Epithelial cell of esophagus (primary cell): ENCODE data around the gene ZC3H8.

ENCODE experiments used
- DNase-seq: peaks from one replicate; pipeline ENCODE4 v3.0.0; 2010; ENCODE audit warnings: low read depth
- H3K4me3 ChIP-seq: 2 replicates; pipeline ENCODE4 v1.5.1; 2011; ENCODE audit warnings: mild to moderate bottlenecking, low read length, control low read depth
- TF ChIP-seq, protein P1 (sequence below): IDR thresholded peaks from 2 replicates; pipeline ENCODE4 v1.5.1; 2011; ENCODE audit warnings: low read depth, mild to moderate bottlenecking, low read length, control low read depth, inconsistent platforms; ENCODE audit not compliant: insufficient read depth; ENCODE audit errors: missing control alignments

The ZC3H8 gene

DNA sequence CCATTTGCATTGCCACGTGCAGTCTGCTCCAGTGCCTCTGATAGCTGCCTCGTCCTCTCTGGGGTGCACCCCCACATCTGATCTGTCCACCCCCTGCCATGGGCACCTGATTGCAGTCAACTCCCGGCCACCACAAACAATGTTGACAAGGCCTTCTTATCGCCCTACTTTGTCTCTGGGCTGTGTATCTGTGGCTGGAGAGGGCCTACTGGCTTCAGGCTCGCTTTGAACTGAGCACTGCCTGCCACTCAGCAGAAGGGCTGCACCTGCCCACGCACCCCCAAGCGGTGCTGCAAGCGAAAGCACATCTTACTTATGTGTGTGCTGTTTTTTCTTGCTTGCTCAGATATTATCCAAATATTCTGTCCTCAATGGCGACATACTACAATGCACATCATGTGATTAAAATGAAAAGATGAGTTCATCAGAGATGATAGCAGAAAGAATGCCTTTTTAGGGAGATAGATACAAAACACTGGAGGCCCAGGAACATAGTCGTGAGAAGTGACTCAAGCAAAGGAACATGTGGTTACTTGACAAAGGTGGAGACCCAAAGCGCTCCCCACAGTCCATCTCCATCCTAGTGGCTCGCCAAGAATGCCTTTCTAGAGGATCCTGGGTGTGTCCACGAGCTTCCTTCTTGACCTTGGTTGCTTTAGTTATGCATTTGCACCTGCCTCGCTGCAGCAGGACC, 87.9 kb downstream of the ZC3H8 start:
- peak; percentile 48 for DNase-seq
- no peak overlapping the region for H3K4me3 ChIP-seq
- TF ChIP-seq, protein P1, sequence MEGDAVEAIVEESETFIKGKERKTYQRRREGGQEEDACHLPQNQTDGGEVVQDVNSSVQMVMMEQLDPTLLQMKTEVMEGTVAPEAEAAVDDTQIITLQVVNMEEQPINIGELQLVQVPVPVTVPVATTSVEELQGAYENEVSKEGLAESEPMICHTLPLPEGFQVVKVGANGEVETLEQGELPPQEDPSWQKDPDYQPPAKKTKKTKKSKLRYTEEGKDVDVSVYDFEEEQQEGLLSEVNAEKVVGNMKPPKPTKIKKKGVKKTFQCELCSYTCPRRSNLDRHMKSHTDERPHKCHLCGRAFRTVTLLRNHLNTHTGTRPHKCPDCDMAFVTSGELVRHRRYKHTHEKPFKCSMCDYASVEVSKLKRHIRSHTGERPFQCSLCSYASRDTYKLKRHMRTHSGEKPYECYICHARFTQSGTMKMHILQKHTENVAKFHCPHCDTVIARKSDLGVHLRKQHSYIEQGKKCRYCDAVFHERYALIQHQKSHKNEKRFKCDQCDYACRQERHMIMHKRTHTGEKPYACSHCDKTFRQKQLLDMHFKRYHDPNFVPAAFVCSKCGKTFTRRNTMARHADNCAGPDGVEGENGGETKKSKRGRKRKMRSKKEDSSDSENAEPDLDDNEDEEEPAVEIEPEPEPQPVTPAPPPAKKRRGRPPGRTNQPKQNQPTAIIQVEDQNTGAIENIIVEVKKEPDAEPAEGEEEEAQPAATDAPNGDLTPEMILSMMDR = no peak

DNA sequence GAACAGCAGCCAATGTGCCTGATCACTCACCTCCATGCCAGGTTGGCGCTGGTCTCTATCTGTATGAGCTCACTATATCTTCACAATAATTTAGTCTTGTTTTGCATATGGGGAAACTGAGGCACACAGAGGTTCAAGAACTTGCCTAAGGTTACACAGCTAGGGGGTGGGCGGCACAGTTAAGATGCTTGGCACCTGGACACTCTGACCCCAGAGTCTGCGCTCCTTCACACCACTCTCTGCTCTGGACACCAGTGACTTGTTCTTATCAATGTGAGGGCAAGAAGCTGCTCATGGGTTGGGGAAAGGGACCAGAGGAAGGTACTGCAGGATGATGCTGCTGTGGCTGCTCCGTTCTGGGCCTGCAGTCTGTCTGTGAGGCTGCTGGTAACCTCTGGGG, 89.5 kb downstream of the ZC3H8 start:
- TF ChIP-seq, protein P1 = no peak
- H3K4me3 ChIP-seq = no peak overlapping the region
- DNase-seq = no peak

DNA sequence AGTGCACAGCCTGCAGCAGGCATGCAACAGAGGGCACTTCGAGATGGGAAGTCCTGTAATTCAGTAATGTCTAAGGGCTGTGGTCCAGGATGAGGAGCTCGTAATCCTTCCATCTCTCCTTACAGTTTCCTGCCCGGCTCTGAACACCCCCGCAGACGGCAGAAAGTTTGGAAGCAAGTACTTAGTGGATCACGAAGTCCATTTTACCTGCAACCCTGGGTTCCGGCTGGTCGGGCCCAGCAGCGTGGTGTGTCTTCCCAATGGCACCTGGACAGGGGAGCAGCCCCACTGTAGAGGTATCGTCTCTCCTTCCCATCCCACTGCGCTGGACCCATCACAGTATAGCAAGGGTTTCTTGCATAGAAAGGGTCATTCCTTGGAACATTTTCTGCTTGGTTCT, 90.0 kb downstream of the ZC3H8 start:
- no peak overlapping the region for H3K4me3 ChIP-seq
- TF ChIP-seq, protein P1 = no peak
- no peak for DNase-seq

DNA sequence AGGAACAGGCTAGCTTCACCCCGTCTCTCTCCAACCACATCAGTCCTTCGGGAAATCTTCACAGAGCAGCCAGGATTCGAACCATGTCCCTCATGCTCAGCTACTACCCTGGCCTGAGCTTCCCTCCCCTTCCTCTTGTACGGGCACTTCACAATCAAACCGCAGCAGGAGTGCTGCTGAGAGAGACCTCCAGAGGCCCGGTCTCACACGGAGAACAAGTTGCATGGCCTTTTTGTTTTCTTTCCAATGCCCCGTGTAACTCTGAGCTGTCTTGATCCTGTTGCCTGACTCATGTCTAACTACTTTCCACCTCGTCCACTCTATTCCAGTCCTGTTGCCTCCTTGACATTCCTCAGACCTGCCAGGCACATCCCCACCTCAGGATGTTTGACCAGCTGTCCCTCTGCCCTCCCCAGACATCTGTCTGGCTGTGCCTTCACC, 91.3 kb downstream of the ZC3H8 start:
- H3K4me3 ChIP-seq = no peak overlapping the region
- TF ChIP-seq, protein P1 = no peak
- no peak for DNase-seq

DNA sequence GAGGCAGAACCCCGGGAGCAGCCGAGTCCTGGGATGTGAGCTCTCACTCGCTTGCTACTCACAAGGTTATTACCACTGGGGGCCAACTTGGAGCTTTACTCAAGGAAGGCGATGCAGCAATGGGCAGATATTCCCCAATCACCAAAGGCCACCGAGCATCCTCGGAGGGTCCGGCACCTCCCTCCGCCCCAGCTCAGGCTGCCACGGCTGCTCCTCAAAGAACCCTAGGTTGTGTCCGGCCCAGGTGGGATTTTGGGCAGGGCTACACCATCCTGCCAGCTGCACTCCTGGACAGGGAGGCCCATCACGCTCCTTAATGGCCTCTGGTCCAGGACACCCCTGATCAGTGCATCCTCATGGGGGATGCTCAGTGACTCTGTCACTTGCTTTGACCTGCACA, 91.9 kb downstream of the ZC3H8 start:
- H3K4me3 ChIP-seq = no peak overlapping the region
- no peak for DNase-seq
- TF ChIP-seq, protein P1 = no peak

DNA sequence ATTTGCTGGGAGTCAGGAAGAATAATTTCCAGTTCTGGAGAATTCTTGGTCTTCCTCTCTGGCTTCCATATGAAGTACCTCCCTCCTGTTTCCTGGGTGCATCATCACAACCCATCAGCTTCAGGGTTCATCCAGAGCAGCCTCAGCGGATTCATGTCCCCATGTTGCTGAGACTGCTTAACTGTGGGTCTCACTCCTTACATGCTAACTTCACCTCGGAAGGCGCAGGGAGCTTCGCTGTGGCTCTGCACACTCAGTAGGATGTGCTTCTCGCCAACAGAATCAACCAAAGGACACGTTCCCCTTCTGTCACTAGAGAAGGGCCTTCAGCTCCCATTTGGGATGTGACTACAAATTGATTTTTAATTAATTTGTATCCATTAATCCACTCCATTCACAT, 92.5 kb downstream of the ZC3H8 start:
- TF ChIP-seq, protein P1 = no peak
- no peak overlapping the region for H3K4me3 ChIP-seq
- DNase-seq = no peak
